Inferior parietal cortex (tissue), 1 donor: ENCODE results near the gene JARID2.

Experiments
- DNase-seq: peaks from one replicate; pipeline ENCODE4 v3.0.0-alpha.2; 2016; ENCODE audit errors: extremely low spot score

Gene JARID2

GRCh38 chr6:15245361-15246216, at the start of gene JARID2:
TSS of gene JARID2 (plus strand) at chr6:15246069. CDS start at chr6:15246540, 471 bp downstream.
- DNase-seq = peak; percentile 94

GRCh38 chr6:15200087-15200486, 45.8 kb upstream of the JARID2 start:
- DNase-seq = no peak

GRCh38 chr6:15205321-15205720, 40.5 kb upstream of the JARID2 start:
- DNase-seq = no peak

GRCh38 chr6:15206887-15207286, 39.0 kb upstream of the JARID2 start:
- DNase-seq = no peak

- DNase-seq = no peak
Observed at GRCh38 chr6:15207923-15208322, 37.9 kb upstream of the JARID2 start.

- DNase-seq = no peak
Observed at GRCh38 chr6:15213838-15214400, 31.9 kb upstream of the JARID2 start.

GRCh38 chr6:15218401-15218800, 27.5 kb upstream of the JARID2 start:
- no peak for DNase-seq

- DNase-seq = no peak
Observed at GRCh38 chr6:15220062-15220461, 25.8 kb upstream of the JARID2 start.

GRCh38 chr6:15227827-15228318, 18.0 kb upstream of the JARID2 start:
- DNase-seq = no peak

- DNase-seq = no peak
Observed at GRCh38 chr6:15230827-15231226, 15.0 kb upstream of the JARID2 start.

GRCh38 chr6:15232836-15233510, 12.9 kb upstream of the JARID2 start:
- DNase-seq = no peak

GRCh38 chr6:15234068-15234758, 11.7 kb upstream of the JARID2 start:
- no peak for DNase-seq

- no peak for DNase-seq
Observed at GRCh38 chr6:15239616-15240364, 6.1 kb upstream of the JARID2 start.

GRCh38 chr6:15242503-15242902, 3.4 kb upstream of the JARID2 start:
- no peak for DNase-seq

- no peak for DNase-seq
Observed at GRCh38 chr6:15242937-15243614, 2.8 kb upstream of the JARID2 start.

- peak; percentile 31 for DNase-seq
Observed at GRCh38 chr6:15243910-15244619, 1.8 kb upstream of the JARID2 start.

GRCh38 chr6:15244620-15245360, 1.1 kb upstream of the JARID2 start:
- peak; percentile 48 for DNase-seq

- peak; percentile 60 for DNase-seq
Observed at GRCh38 chr6:15246217-15246665, 372 bp downstream of the JARID2 start.
